ENCODE data around the gene SLC17A8. TPM values are rescaled to one million over a fixed set of nuclear protein-coding genes. Genes with fewer than 3 reads are reported as not detected.

Gene SLC17A8
- total and polyA plus RNA-seq, 2 donors (not counting 1 experiment from before 2014, with no cell fraction given), result not detected

DNA sequence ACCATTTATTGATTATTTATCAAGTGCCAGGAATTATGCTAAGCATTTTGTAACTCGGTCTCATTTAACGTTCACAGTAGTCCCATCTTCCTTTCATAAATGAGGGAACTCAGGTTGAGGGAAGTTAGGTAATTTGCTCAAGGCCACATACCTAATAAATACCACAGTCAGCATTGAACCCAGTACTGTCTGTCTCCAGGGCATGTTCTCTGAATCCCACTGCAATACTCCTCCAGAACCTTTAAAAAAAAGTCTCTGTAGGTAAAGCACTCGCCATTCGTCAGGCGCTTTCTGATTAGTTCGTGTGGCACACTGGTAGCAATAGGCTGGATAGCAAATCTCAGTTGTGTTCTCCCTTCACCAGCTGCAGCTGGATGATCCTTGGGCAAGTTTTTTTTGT, 14.3 kb downstream of the SLC17A8 start:
- no peak for DNase-seq (ENCODE audit: low read depth in 2 of 2)

DNA sequence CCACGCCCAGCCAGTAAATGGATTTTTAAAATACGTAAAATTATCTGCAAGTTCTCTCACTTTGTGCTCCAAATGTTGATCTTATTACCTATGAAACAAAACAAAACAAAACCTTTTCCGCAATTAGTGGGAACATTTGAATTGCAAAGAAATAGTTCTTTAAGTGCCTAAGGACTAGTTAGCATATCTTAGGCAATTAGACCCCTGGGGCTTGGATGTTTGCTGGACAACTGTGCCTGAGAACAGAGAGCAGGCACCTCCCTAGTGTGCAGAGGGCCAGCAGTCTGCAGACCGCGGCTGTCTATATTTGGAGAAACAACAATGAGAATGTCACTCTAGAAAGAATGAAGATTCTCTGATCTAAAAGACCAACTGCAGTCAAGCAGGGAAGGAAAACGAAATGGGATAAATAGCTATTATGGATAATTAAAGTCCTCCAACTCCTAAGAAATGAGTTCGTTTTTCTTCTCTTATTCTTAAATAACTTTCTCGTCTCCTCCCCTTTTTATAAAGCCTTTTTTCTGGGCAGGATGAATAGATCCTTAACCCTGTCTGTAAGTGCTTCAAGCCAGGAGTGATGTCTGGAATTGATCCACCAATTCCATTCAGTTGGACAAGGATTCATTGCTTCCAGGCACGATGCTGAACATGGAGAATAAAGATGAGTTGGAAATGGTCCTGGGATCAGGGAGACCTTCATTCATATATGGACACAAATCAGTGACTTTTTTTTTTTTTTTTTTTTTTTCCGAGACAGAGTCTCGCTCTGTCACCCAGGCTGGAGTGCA, 16.2 kb downstream of the SLC17A8 start:
- TF ChIP-seq, protein P1, sequence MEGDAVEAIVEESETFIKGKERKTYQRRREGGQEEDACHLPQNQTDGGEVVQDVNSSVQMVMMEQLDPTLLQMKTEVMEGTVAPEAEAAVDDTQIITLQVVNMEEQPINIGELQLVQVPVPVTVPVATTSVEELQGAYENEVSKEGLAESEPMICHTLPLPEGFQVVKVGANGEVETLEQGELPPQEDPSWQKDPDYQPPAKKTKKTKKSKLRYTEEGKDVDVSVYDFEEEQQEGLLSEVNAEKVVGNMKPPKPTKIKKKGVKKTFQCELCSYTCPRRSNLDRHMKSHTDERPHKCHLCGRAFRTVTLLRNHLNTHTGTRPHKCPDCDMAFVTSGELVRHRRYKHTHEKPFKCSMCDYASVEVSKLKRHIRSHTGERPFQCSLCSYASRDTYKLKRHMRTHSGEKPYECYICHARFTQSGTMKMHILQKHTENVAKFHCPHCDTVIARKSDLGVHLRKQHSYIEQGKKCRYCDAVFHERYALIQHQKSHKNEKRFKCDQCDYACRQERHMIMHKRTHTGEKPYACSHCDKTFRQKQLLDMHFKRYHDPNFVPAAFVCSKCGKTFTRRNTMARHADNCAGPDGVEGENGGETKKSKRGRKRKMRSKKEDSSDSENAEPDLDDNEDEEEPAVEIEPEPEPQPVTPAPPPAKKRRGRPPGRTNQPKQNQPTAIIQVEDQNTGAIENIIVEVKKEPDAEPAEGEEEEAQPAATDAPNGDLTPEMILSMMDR (conservative IDR thresholded peaks at IDR 0.05 in 1 of 2, IDR thresholded peaks at IDR 0.05 in 1 of 2; ENCODE audit: low read depth in 1 of 2, low read length in 2 of 2), result no peak
- TF ChIP-seq EZH2 (IDR thresholded peaks at IDR 0.05; ENCODE audit: low read length, missing control alignments), result no peak
- no peaks in the 10 kb centered on the region for H3K36me3 ChIP-seq (ENCODE audit: control insufficient read depth, insufficient read depth, low read length)
- H3K9ac ChIP-seq (ENCODE audit: insufficient read depth, low read length), result no peak overlapping the region
- no peaks in the 10 kb centered on the region for H3K4me1 ChIP-seq (ENCODE audit: control insufficient read depth, extremely low read depth, insufficient read depth, low read length)
- no peak overlapping the region for H3K4me2 ChIP-seq (ENCODE audit: extremely low read depth, insufficient read depth, low read length)
- H3K79me2 ChIP-seq (ENCODE audit: control insufficient read depth, insufficient read depth, low read length), result no peaks in the 10 kb centered on the region
- no peak overlapping the region for H2AFZ ChIP-seq (ENCODE audit: low read length)
- no peaks in the 10 kb centered on the region for H3K27me3 ChIP-seq (ENCODE audit: control insufficient read depth, insufficient read depth, low read length)
- H3K4me3 ChIP-seq (replicated peaks in 1 of 4; ENCODE audit: control extremely low read depth in 1 of 4, insufficient read depth in 1 of 4, low read depth in 3 of 4, low read length in 4 of 4), result no peak overlapping the region
- no peak overlapping the region for H3K27ac ChIP-seq (ENCODE audit: insufficient read depth, low read length)
- no peak for DNase-seq (ENCODE audit: low read depth in 2 of 2)
- no peaks in the 10 kb centered on the region for H3K9me3 ChIP-seq (ENCODE audit: control insufficient read depth, insufficient read depth, low read depth, low read length)
- H4K20me1 ChIP-seq (ENCODE audit: control insufficient read depth, extremely low read depth, insufficient read depth, low read length), result no peaks in the 10 kb centered on the region

More for the DNA sequence above, 14.3 kb downstream of the SLC17A8 start:
- no peaks in the 10 kb centered on the region for H3K79me2 ChIP-seq (ENCODE audit: control insufficient read depth, insufficient read depth, low read length)
- no peak overlapping the region for H3K4me2 ChIP-seq (ENCODE audit: extremely low read depth, insufficient read depth, low read length)
- no peaks in the 10 kb centered on the region for H3K4me1 ChIP-seq (ENCODE audit: control insufficient read depth, extremely low read depth, insufficient read depth, low read length)
- no peaks in the 10 kb centered on the region for H3K9me3 ChIP-seq (ENCODE audit: control insufficient read depth, insufficient read depth, low read depth, low read length)
- H3K27ac ChIP-seq (ENCODE audit: insufficient read depth, low read length), result no peak overlapping the region
- no peak overlapping the region for H3K9ac ChIP-seq (ENCODE audit: insufficient read depth, low read length)
- H4K20me1 ChIP-seq (ENCODE audit: control insufficient read depth, extremely low read depth, insufficient read depth, low read length), result no peaks in the 10 kb centered on the region
- no peak for TF ChIP-seq EZH2 (IDR thresholded peaks at IDR 0.05; ENCODE audit: low read length, missing control alignments)
- TF ChIP-seq, protein P1 (conservative IDR thresholded peaks at IDR 0.05 in 1 of 2, IDR thresholded peaks at IDR 0.05 in 1 of 2; ENCODE audit: low read depth in 1 of 2, low read length in 2 of 2), result no peak
- H2AFZ ChIP-seq (ENCODE audit: low read length), result no peak overlapping the region
- H3K27me3 ChIP-seq (ENCODE audit: control insufficient read depth, insufficient read depth, low read length), result no peaks in the 10 kb centered on the region
- no peaks in the 10 kb centered on the region for H3K36me3 ChIP-seq (ENCODE audit: control insufficient read depth, insufficient read depth, low read length)
- H3K4me3 ChIP-seq (replicated peaks in 1 of 4; ENCODE audit: control extremely low read depth in 1 of 4, insufficient read depth in 1 of 4, low read depth in 3 of 4, low read length in 4 of 4), result no peak overlapping the region

DNA sequence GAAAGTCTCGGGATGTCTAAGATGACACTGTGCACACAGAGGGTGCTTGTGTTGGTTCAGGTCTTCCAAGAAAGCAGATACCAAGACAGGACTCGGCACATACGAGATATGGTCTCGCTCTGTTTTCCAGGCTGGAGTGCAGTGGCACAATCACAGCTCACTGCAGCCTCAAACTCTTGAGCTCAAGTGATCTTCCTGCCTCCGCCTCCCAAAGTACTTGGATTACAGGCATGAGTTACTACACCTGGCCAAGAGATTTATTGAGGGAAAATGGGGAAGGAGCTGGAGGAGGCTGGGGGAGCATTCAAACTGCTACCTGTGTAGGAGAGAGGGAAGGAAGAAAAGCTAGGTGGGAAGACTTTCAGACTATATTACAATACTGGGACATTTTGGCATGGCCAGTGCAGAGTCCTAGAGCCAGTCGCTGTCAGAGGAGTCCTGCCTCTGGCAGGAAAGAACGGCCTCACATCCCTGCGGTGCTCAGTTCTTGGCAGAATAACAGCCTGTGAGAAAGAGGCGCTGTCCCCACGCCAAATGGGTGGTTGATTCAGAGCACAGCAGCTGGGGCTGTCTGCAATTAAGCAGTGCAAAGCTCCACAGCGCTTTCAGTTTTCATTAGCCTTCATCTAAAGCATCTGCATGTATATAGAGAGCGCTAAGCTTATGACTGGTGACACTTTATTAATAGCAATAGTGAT, 18.3 kb downstream of the SLC17A8 start:
- peak; percentile 53 to 66 for DNase-seq (ENCODE audit: low read depth in 2 of 2)
- TF ChIP-seq EZH2 (IDR thresholded peaks at IDR 0.05; ENCODE audit: low read length, missing control alignments), result no peak
- TF ChIP-seq, protein P1 (conservative IDR thresholded peaks at IDR 0.05 in 1 of 2, IDR thresholded peaks at IDR 0.05 in 1 of 2; ENCODE audit: low read depth in 1 of 2, low read length in 2 of 2), result no peak
- H3K27ac ChIP-seq (ENCODE audit: insufficient read depth, low read length), result no peak overlapping the region

More for the DNA sequence above, 18.3 kb downstream of the SLC17A8 start:
- H3K4me2 ChIP-seq (ENCODE audit: extremely low read depth, insufficient read depth, low read length), result no peak overlapping the region
- H4K20me1 ChIP-seq (ENCODE audit: control insufficient read depth, extremely low read depth, insufficient read depth, low read length), result no peaks in the 10 kb centered on the region
- H3K4me1 ChIP-seq (ENCODE audit: control insufficient read depth, extremely low read depth, insufficient read depth, low read length), result no peaks in the 10 kb centered on the region
- H3K4me3 ChIP-seq (replicated peaks in 1 of 4; ENCODE audit: control extremely low read depth in 1 of 4, insufficient read depth in 1 of 4, low read depth in 3 of 4, low read length in 4 of 4), result no peak overlapping the region
- H3K36me3 ChIP-seq (ENCODE audit: control insufficient read depth, insufficient read depth, low read length), result no peaks in the 10 kb centered on the region
- H2AFZ ChIP-seq (ENCODE audit: low read length), result no peak overlapping the region
- no peaks in the 10 kb centered on the region for H3K9me3 ChIP-seq (ENCODE audit: control insufficient read depth, insufficient read depth, low read depth, low read length)
- H3K27me3 ChIP-seq (ENCODE audit: control insufficient read depth, insufficient read depth, low read length), result no peaks in the 10 kb centered on the region
- H3K9ac ChIP-seq (ENCODE audit: insufficient read depth, low read length), result no peak overlapping the region
- H3K79me2 ChIP-seq (ENCODE audit: control insufficient read depth, insufficient read depth, low read length), result no peaks in the 10 kb centered on the region
